SH-SY5Y (cell line): Measurements from ENCODE around the gene PCA3.

Experiments
- GATA2 ChIP-seq: IDR thresholded peaks from 2 replicates; pipeline ENCODE4 v1.6.1; 2011; ENCODE audit warnings: mild to moderate bottlenecking, low read depth, low read length
- GATA3 ChIP-seq: IDR thresholded peaks from 2 replicates; pipeline ENCODE4 v1.6.1; 2011; ENCODE audit warnings: low read depth, mild to moderate bottlenecking, low read length, moderate library complexity

GRCh38 chr9:76756268-76756640 is 8.0 kb upstream of the PCA3 start:
- no peak for TF ChIP-seq GATA2
- no peak for TF ChIP-seq GATA3
